B cell (primary cell): Measurements from ENCODE around the gene VPREB1. TPM values are rescaled to one million over a fixed set of nuclear protein-coding genes. Genes with fewer than 3 reads are reported as not detected.
"Not testable (repeated sequence)": the region's sequence is repeated elsewhere in the genome, so short reads cannot be mapped to it uniquely, and the experiment has no call there.

Source experiments
- ATAC-seq: fragments of 200-7000 bp; cut with Tn5 transposase; one replicate; pipeline ENCODE4 v1.10.0; 2021; ENCODE audit warnings: low read depth, mild to moderate bottlenecking, moderate number of reproducible peaks, moderate library complexity
- CTCF ChIA-PET: fragments of 350-600 bp; sonication (Branson Sonifier 250); formaldehyde crosslinking; loops from one replicate; lab custom pipeline; 2021; ENCODE audit warnings: antibody characterized with exemption, inconsistent platforms; lab: Charles Lee
- POLR2A ChIA-PET: fragments of 350-600 bp; sonication (Branson Sonifier 250); formaldehyde crosslinking; loops from one replicate; lab custom pipeline; 2021; ENCODE audit warnings: antibody characterized with exemption; lab: Charles Lee
- DNase-seq: peaks from one replicate; pipeline ENCODE4 v3.0.0; 2013
- H2AFZ ChIP-seq: 2 replicates; pipeline ENCODE4 v1.6.1; 2012; ENCODE audit warnings: mild to moderate bottlenecking, low read depth, low read length; ENCODE audit not compliant: insufficient read depth, poor library complexity, severe bottlenecking
- H3K27ac ChIP-seq, 2 donors: 1 replicate in 1 of 2; 2 replicates in 1 of 2; pipeline ENCODE4 v1.5.1; 2012 to 2013; ENCODE audit warnings: low read length in 2 of 2, mild to moderate bottlenecking in 2 of 2, moderate library complexity in 1 of 2
- H3K27me3 ChIP-seq, 4 experiments: fragments of 200-600 bp in 1 of 4; sonication (generic) in 1 of 4; replicated peaks in 1 of 4; 1 replicate in 2 of 4; 2 replicates in 2 of 4; pipeline versions ENCODE4 v1.6.1 to v1.7.0; 2013 to 2016; ENCODE audit warnings: low read length in 3 of 4, mild to moderate bottlenecking in 2 of 4, mixed read lengths in 1 of 4, moderate library complexity in 1 of 4; ENCODE audit not compliant: insufficient read depth in 4 of 4, control insufficient read depth in 3 of 4; ENCODE audit errors: control extremely low read depth in 1 of 4
- H3K36me3 ChIP-seq, 2 experiments: replicated peaks in 1 of 2; 1 replicate in 1 of 2; 2 replicates in 1 of 2; pipeline versions ENCODE4 v1.6.1 to v1.7.1; 2013; ENCODE audit warnings: low read length in 1 of 2; ENCODE audit not compliant: insufficient read depth in 2 of 2, control insufficient read depth in 1 of 2; ENCODE audit errors: control extremely low read depth in 1 of 2, extremely low read depth in 1 of 2
- H3K4me1 ChIP-seq, 2 donors: fragments of 200-600 bp in 1 of 2; sonication (generic) in 1 of 2; 1 replicate in 1 of 2; 2 replicates in 1 of 2; pipeline versions ENCODE4 v1.5.1 to v1.6.1; 2013 to 2017; ENCODE audit warnings: low read length in 2 of 2; ENCODE audit not compliant: control insufficient read depth in 2 of 2, insufficient read depth in 2 of 2
- H3K4me2 ChIP-seq: replicated peaks from 2 replicates; pipeline ENCODE3; 2012; ENCODE audit warnings: mild to moderate bottlenecking, low read depth, low read length; ENCODE audit not compliant: poor library complexity, severe bottlenecking
- H3K4me3 ChIP-seq, 5 experiments: fragments of 200-600 bp in 1 of 5; sonication (generic) in 1 of 5; 1 replicate in 3 of 5; 2 replicates in 2 of 5; pipeline versions ENCODE4 v1.5.1 to v1.7.0; 2011 to 2016; ENCODE audit warnings: low read length in 4 of 5, mild to moderate bottlenecking in 4 of 5, low read depth in 2 of 5, control low read depth in 1 of 5, moderate library complexity in 1 of 5; ENCODE audit not compliant: insufficient read depth in 1 of 5; ENCODE audit errors: control extremely low read depth in 1 of 5, extremely low read depth in 1 of 5
- H3K79me2 ChIP-seq: fragments of 200-600 bp; sonication (generic); one replicate; pipeline ENCODE4 v1.6.0; 2016; ENCODE audit warnings: low read length; ENCODE audit not compliant: control insufficient read depth, insufficient read depth
- H3K9ac ChIP-seq: fragments of 200-600 bp; sonication (generic); 2 replicates; pipeline ENCODE4 v1.6.1; 2017; ENCODE audit warnings: mild to moderate bottlenecking, low read length, moderate library complexity
- H3K9me3 ChIP-seq, 3 donors: one replicate each; pipeline versions ENCODE4 v1.6.1 to v1.7.1; 2013; ENCODE audit warnings: low read length in 2 of 3; ENCODE audit not compliant: control insufficient read depth in 2 of 3, insufficient read depth in 1 of 3; ENCODE audit errors: control extremely low read depth in 1 of 3
- H4K20me1 ChIP-seq: 2 replicates; pipeline ENCODE4 v1.6.0; 2012; ENCODE audit warnings: mild to moderate bottlenecking, low read length; ENCODE audit not compliant: insufficient read depth, control insufficient read depth, poor library complexity, severe bottlenecking
- H3K27ac Mint-ChIP-seq: one replicate; pipeline ENCODE4 v1.8.0; 2021; ENCODE audit warnings: mixed read lengths
- H3K27me3 Mint-ChIP-seq: one replicate; pipeline ENCODE4 v1.8.0; 2021; ENCODE audit warnings: mixed read lengths
- H3K4me1 Mint-ChIP-seq: one replicate; pipeline ENCODE4 v1.8.0; 2021; ENCODE audit warnings: mixed read lengths
- H3K4me3 Mint-ChIP-seq: one replicate; pipeline ENCODE4 v1.8.0; 2021; ENCODE audit warnings: mixed read lengths
- H3K9me3 Mint-ChIP-seq: one replicate; pipeline ENCODE4 v1.8.0; 2022; ENCODE audit warnings: mixed read lengths; ENCODE audit not compliant: insufficient read depth
- CTCF ChIP-seq: fragments of 200-600 bp; IDR thresholded peaks from one replicate; pipeline ENCODE4 v1.8.0; 2022; ENCODE audit warnings: antibody characterized with exemption, mild to moderate bottlenecking
- WGBS: methylation state at CpG from one replicate; pipeline ENCODE4 v1.1.5; 2013; ENCODE audit warnings: missing lambda C conversion rate; ENCODE audit not compliant: insufficient coverage; 5-methylcytosine and 5-hydroxymethylcytosine counted together
- intact Hi-C: fragments of 100-400 bp; cut with micrococcal nuclease; formaldehyde crosslinking; loops from one replicate; pipeline ENCODE4 v1.10.0; 2022
- polyA plus RNA-seq: library from polyadenylated mRNA; depleted of rRNA; stranded (reverse); fragments of >200 nt; gene quantifications from 2 replicates; pipeline ENCODE4 v1.2.3, GENCODE V29; 2012
- total RNA-seq, 2 donors: library from RNA; stranded (reverse); fragments of 120-200 nt in 1 of 2; gene quantifications; 1 replicate in 1 of 2; 2 replicates in 1 of 2; pipeline versions ENCODE4 v1.2.3 to v1.2.4, GENCODE V29; 2013 to 2022

Gene VPREB1
- total and polyA plus RNA-seq, 2 donors (not counting 1 experiment from before 2014, with no cell fraction given), result 1.2 TPM; not detected in 1

GRCh38 chr22:22284962-22285756 is 40.6 kb downstream of the VPREB1 start:
- POLR2A ChIA-PET, H3K9ac ChIP-seq, H3K27ac Mint-ChIP-seq, H3K27ac ChIP-seq, H3K36me3 ChIP-seq, H3K27me3 Mint-ChIP-seq, ATAC-seq, intact Hi-C loops, H3K9me3 ChIP-seq, DNase-seq, H3K4me3 ChIP-seq, H3K27me3 ChIP-seq, H3K4me2 ChIP-seq, H2AFZ ChIP-seq, H3K4me3 Mint-ChIP-seq, CTCF ChIA-PET, H3K4me1 ChIP-seq, H3K4me1 Mint-ChIP-seq, H3K79me2 ChIP-seq, H4K20me1 ChIP-seq, H3K9me3 Mint-ChIP-seq: not testable (repeated sequence)
- peak; percentile 34 for TF ChIP-seq CTCF

- H3K4me1 ChIP-seq, H3K27ac Mint-ChIP-seq, H3K36me3 ChIP-seq, H3K4me3 Mint-ChIP-seq, H3K27me3 Mint-ChIP-seq, H2AFZ ChIP-seq, intact Hi-C loops, DNase-seq, H3K9ac ChIP-seq, CTCF ChIA-PET, H3K27ac ChIP-seq, H3K9me3 Mint-ChIP-seq, H3K4me3 ChIP-seq, H3K27me3 ChIP-seq, H3K4me2 ChIP-seq, H3K79me2 ChIP-seq, H3K4me1 Mint-ChIP-seq, H3K9me3 ChIP-seq, ATAC-seq, POLR2A ChIA-PET: not testable (repeated sequence)
- no CpG with 5 or more reads among the region's 1 CpG for WGBS
- H4K20me1 ChIP-seq, result peaks cover 11% of the 10 kb centered on the region
Observed at GRCh38 chr22:22286390-22287105, 42.0 kb downstream of the VPREB1 start.

- H2AFZ ChIP-seq, H3K9me3 ChIP-seq, H3K27ac Mint-ChIP-seq, H3K9me3 Mint-ChIP-seq, H3K9ac ChIP-seq, H3K4me3 Mint-ChIP-seq, H3K4me3 ChIP-seq, H3K36me3 ChIP-seq, intact Hi-C loops, H3K27ac ChIP-seq, DNase-seq, H3K27me3 ChIP-seq, CTCF ChIA-PET, H3K27me3 Mint-ChIP-seq, H3K4me2 ChIP-seq, ATAC-seq, H3K4me1 Mint-ChIP-seq, H3K4me1 ChIP-seq, POLR2A ChIA-PET, H3K79me2 ChIP-seq: not testable (repeated sequence)
- WGBS, result 97% methylated on average over 3 of the region's 5 CpGs
- peaks cover 11% of the 10 kb centered on the region for H4K20me1 ChIP-seq
Observed at GRCh38 chr22:22287106-22287626, 42.6 kb downstream of the VPREB1 start.
